Natural killer cell (primary cell): Measurements from ENCODE around the gene HTRA1. TPM values are rescaled to one million over a fixed set of nuclear protein-coding genes. Genes with fewer than 3 reads are reported as not detected.

Experiments
- ATAC-seq, 3 donors: fragments of 150-1000 bp in 2 of 3; fragments of 200-7000 bp in 1 of 3; cut with Tn5 transposase; 1 replicate in 1 of 3; 2 replicates in 2 of 3; pipeline ENCODE4 v1.10.0; 2021; ENCODE audit warnings: mild to moderate bottlenecking in 2 of 3, moderate library complexity in 2 of 3
- DNase-seq, 2 donors: peaks; one replicate each; pipeline versions ENCODE4 v3.0.0 to v3.0.0-alpha.2; 2013 to 2021; ENCODE audit warnings: mixed read lengths in 1 of 2
- H3K27ac ChIP-seq: one replicate; pipeline ENCODE4 v1.5.1; 2013; ENCODE audit warnings: mild to moderate bottlenecking, low read length
- H3K27me3 ChIP-seq: one replicate; pipeline ENCODE4 v1.6.1; 2013; ENCODE audit warnings: low read length; ENCODE audit not compliant: control insufficient read depth, insufficient read depth
- H3K36me3 ChIP-seq: one replicate; pipeline ENCODE4 v1.6.1; 2013; ENCODE audit warnings: low read length; ENCODE audit not compliant: control insufficient read depth, insufficient read depth
- H3K4me1 ChIP-seq: one replicate; pipeline ENCODE4 v1.6.1; 2013; ENCODE audit warnings: low read length; ENCODE audit not compliant: control insufficient read depth, insufficient read depth
- H3K4me3 ChIP-seq: one replicate; pipeline ENCODE4 v1.5.1; 2013; ENCODE audit warnings: low read length
- H3K9me3 ChIP-seq: one replicate; pipeline ENCODE4 v1.6.1; 2013; ENCODE audit warnings: low read length; ENCODE audit not compliant: control insufficient read depth, insufficient read depth
- H3K27ac Mint-ChIP-seq, 2 donors: one replicate each; pipeline ENCODE4 v1.8.0; 2022; ENCODE audit warnings: mild to moderate bottlenecking in 2 of 2, mixed read lengths in 2 of 2, moderate library complexity in 1 of 2
- H3K27me3 Mint-ChIP-seq, 2 donors: one replicate each; pipeline ENCODE4 v1.8.0; 2022; ENCODE audit warnings: low read depth in 2 of 2, mixed read lengths in 2 of 2
- H3K36me3 Mint-ChIP-seq: one replicate; pipeline ENCODE4 v1.8.0; 2022; ENCODE audit warnings: mixed read lengths
- H3K4me1 Mint-ChIP-seq, 2 donors: one replicate each; pipeline ENCODE4 v1.8.0; 2022; ENCODE audit warnings: mixed read lengths in 2 of 2
- H3K4me3 Mint-ChIP-seq: one replicate; pipeline ENCODE4 v1.8.0; 2022; ENCODE audit warnings: mild to moderate bottlenecking, moderate library complexity, mixed read lengths
- H3K9me3 Mint-ChIP-seq, 2 donors: one replicate each; pipeline ENCODE4 v1.8.0; 2022; ENCODE audit warnings: mixed read lengths in 2 of 2
- WGBS: methylation state at CpG from one replicate; pipeline ENCODE4 v1.1.7; 2013; ENCODE audit warnings: missing lambda C conversion rate; ENCODE audit not compliant: insufficient coverage; 5-methylcytosine and 5-hydroxymethylcytosine counted together
- intact Hi-C: fragments of 100-400 bp; cut with micrococcal nuclease; formaldehyde crosslinking; loops from one replicate; pipeline ENCODE4 v1.14.2; 2022
- total RNA-seq, 4 donors: library from RNA; stranded (reverse); fragments of 120-200 nt in 1 of 4; gene quantifications; one replicate each; pipeline versions ENCODE4 v1.2.3 to v1.2.4, GENCODE V29; 2013 to 2022
- TF ChIP-seq, protein P1 (sequence below): fragments of 200-600 bp; IDR thresholded peaks from one replicate; pipeline ENCODE4 v1.8.0; 2022; ENCODE audit warnings: antibody characterized with exemption

HTRA1 gene
- total RNA-seq, 3 donors from 2014 or later (not counting 1 experiment from before 2014, with no cell fraction given) = not detected

DNA sequence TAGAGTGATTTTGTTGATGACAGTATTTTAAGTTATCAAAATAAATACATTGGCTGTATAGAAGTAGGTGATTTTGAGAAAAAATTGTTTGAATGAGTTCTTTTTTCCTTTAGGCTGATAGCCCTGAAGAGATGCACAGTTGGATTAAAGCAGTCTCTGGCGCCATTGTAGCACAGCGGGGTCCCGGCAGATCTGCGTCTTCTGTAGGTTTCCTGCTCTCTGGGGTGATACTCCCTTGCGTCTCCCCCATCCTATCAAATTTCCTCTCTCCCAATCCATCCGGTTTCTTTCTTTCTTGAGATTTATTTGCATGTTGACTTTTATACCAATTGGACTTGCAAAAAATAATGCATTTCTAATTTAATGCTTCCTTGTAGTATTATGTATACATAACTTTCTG is 34.5 kb upstream of the HTRA1 start:
- Histone ChIP-seq H3K27me3 (no peaks in the 10 kb centered on the region), H3K36me3 (peaks cover 35% of the 10 kb centered on the region), H3K9me3 (no peaks in the 10 kb centered on the region), H3K27ac (no peak overlapping the region), H3K4me3 (no peak overlapping the region), H3K4me1 (peaks cover 12% of the 10 kb centered on the region)
- Mint-ChIP-seq H3K9me3 (no peaks in the 10 kb centered on the region), H3K4me3 (peak overlapping the region; percentile 45), H3K27me3 (no peaks in the 10 kb centered on the region), H3K36me3 (peaks cover 6% of the 10 kb centered on the region), H3K4me1 (peaks cover 34 to 45% of the 10 kb centered on the region in 2 donors), H3K27ac (peak overlapping the region; percentile 81 to 84)
- WGBS = 97% methylated on average over 6 of the region's 6 CpGs
- intact Hi-C loops = no loop called here
- ATAC-seq (no peak), DNase-seq (no peak)
- TF ChIP-seq, protein P1, sequence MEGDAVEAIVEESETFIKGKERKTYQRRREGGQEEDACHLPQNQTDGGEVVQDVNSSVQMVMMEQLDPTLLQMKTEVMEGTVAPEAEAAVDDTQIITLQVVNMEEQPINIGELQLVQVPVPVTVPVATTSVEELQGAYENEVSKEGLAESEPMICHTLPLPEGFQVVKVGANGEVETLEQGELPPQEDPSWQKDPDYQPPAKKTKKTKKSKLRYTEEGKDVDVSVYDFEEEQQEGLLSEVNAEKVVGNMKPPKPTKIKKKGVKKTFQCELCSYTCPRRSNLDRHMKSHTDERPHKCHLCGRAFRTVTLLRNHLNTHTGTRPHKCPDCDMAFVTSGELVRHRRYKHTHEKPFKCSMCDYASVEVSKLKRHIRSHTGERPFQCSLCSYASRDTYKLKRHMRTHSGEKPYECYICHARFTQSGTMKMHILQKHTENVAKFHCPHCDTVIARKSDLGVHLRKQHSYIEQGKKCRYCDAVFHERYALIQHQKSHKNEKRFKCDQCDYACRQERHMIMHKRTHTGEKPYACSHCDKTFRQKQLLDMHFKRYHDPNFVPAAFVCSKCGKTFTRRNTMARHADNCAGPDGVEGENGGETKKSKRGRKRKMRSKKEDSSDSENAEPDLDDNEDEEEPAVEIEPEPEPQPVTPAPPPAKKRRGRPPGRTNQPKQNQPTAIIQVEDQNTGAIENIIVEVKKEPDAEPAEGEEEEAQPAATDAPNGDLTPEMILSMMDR = no peak

DNA sequence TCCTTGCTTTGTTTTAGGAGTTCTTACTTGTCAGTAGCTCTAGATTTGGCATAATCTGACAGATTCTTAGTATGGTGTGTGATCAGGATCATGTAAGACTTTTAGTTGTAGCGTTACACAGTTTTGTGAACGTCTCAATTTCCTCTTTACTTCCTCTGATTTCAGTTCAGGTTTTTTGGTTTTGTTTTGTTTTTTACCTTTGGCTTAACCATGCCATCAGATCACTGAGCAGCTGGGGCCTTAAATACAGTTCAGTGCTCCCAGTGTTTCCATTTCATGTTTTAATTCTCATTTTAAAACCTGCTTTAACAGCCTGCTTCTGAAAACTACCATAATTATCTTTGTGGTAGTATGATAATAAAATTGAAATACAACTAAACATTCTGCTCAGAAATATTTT is 34.1 kb upstream of the HTRA1 start:
- Histone ChIP-seq H3K27me3 (no peaks in the 10 kb centered on the region), H3K4me3 (no peak overlapping the region), H3K4me1 (peaks cover 12% of the 10 kb centered on the region), H3K27ac (no peak overlapping the region), H3K36me3 (peaks cover 35% of the 10 kb centered on the region), H3K9me3 (no peaks in the 10 kb centered on the region)
- TF ChIP-seq, protein P1 = no peak
- peak overlapping the region; percentile 45 for H3K4me3 Mint-ChIP-seq
- peaks cover 6% of the 10 kb centered on the region for H3K36me3 Mint-ChIP-seq
- H3K27ac Mint-ChIP-seq = peak overlapping the region; percentile 81 to 84
- WGBS = 58% methylated on average over 2 of the region's 2 CpGs
- H3K9me3 Mint-ChIP-seq = no peaks in the 10 kb centered on the region
- H3K27me3 Mint-ChIP-seq = no peaks in the 10 kb centered on the region
- intact Hi-C loops = no loop called here
- peaks cover 30 to 41% of the 10 kb centered on the region in 2 donors for H3K4me1 Mint-ChIP-seq
- ATAC-seq (no peak), DNase-seq (no peak)

DNA sequence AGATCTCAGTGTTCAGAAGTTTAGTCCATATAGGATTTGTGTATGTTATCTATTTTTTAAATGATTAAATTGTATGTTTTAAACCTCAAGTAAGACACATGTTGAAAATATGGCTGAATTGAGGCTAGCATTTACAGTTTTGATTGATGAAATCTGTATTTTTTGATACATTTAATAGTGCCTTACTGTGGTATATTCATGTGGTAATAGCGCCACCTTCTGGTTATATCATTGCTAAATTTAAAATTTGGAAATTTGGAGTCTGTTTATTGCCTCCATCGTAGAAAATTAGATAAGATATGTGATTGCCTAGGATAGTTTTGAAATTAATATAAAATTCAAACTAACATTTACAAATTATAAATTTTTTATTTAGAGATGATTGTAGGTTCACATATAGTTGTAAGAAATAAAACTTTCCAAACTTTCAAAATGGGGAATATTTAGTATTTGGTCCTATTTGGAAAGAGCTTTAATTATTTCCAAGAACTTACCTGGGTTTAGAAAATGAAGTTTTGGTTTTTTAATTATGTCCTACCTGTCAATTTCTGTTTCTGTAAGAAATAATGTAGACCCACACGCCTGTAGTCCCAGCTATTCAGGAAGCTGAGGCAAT is 26.0 kb upstream of the HTRA1 start:
- no peaks in the 10 kb centered on the region for H3K27me3 ChIP-seq
- WGBS = 40% methylated on average over 2 of the region's 3 CpGs
- no peak overlapping the region for H3K27ac Mint-ChIP-seq
- no peak overlapping the region for H3K4me3 Mint-ChIP-seq
- H3K4me3 ChIP-seq = no peak overlapping the region
- TF ChIP-seq, protein P1 = peak; percentile 89
- H3K9me3 ChIP-seq = peaks cover 2% of the 10 kb centered on the region
- H3K9me3 Mint-ChIP-seq = no peaks in the 10 kb centered on the region
- ATAC-seq = peak; percentile 42 to 67 (median 58)
- no peaks in the 10 kb centered on the region for H3K27me3 Mint-ChIP-seq
- H3K27ac ChIP-seq = no peak overlapping the region
- H3K36me3 Mint-ChIP-seq = no peaks in the 10 kb centered on the region
- intact Hi-C loops = loop anchor here (1.0 to 5.0 kb wide), 3 partner anchors 93 to 137 kb away; no protein-coding TSS in a partner anchor
- peaks cover 4% of the 10 kb centered on the region for H3K36me3 ChIP-seq
- peak in 1 of 2 donors; percentile 78 for DNase-seq
- H3K4me1 Mint-ChIP-seq = peaks cover 0 to 7% of the 10 kb centered on the region in 2 donors
- H3K4me1 ChIP-seq = no peaks in the 10 kb centered on the region

DNA sequence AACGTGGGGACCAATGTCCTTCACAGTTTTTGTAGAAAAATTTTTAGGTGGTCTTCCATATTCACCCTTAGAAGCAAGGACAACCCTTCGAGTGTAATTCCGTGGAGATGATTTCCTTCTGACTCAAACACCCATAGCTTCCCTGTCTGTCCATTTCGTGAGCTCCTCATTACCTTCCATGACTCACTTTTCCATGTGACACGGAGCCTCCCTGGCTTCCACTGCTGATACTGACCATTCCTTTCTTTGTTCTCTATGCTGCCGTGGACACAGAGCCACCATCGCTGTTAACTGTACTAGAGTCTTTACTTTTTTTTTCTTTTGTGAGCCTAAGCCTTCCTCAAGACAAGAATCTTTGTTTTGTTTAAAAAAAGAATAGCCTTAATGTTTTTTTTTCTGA is 19.4 kb upstream of the HTRA1 start:
- ATAC-seq (no peak), DNase-seq (no peak)
- peaks cover 0 to 5% of the 10 kb centered on the region in 2 donors for H3K27me3 Mint-ChIP-seq
- no peaks in the 10 kb centered on the region for H3K9me3 Mint-ChIP-seq
- H3K4me3 Mint-ChIP-seq = no peak overlapping the region
- no peaks in the 10 kb centered on the region for H3K4me1 ChIP-seq
- no peaks in the 10 kb centered on the region for H3K4me1 Mint-ChIP-seq
- H3K36me3 ChIP-seq = no peaks in the 10 kb centered on the region
- H3K4me3 ChIP-seq = no peak overlapping the region
- no peak overlapping the region for H3K27ac Mint-ChIP-seq
- H3K27ac ChIP-seq = no peak overlapping the region
- no peaks in the 10 kb centered on the region for H3K27me3 ChIP-seq
- TF ChIP-seq, protein P1 = no peak
- intact Hi-C loops = no loop called here
- H3K9me3 ChIP-seq = peaks cover 2% of the 10 kb centered on the region
- H3K36me3 Mint-ChIP-seq = no peaks in the 10 kb centered on the region
- 87% methylated on average over 7 of the region's 7 CpGs for WGBS
